BE2C (cell line): ENCODE measurements around the gene ADD2.

Source experiments
- DNase-seq: peaks from one replicate; pipeline ENCODE4 v3.0.0-alpha.2; 2020
- H3K27me3 ChIP-seq: fragments of 250-450 bp; sonication (Bioruptor Pico); 2 replicates; pipeline ENCODE4 v1.5.1; 2020; ENCODE audit warnings: mild to moderate bottlenecking
- H3K36me3 ChIP-seq: fragments of 250-450 bp; sonication (Bioruptor Pico); 2 replicates; pipeline ENCODE4 v1.5.1; 2020; ENCODE audit warnings: mild to moderate bottlenecking
- H3K4me1 ChIP-seq: fragments of 250-450 bp; sonication (Bioruptor Pico); 2 replicates; pipeline ENCODE4 v1.5.1; 2020
- H3K4me3 ChIP-seq: 2 replicates; pipeline ENCODE4 v1.5.1; 2011; ENCODE audit warnings: low read depth, low read length
- H3K9me3 ChIP-seq: fragments of 250-450 bp; sonication (Bioruptor Pico); 2 replicates; pipeline ENCODE4 v1.5.1; 2020
- CTCF ChIP-seq: IDR thresholded peaks from 2 replicates; pipeline ENCODE4 v1.5.1; 2012; ENCODE audit warnings: mild to moderate bottlenecking, low read depth, low read length

Gene ADD2

GRCh38 chr2:70712916-70713315, 55.1 kb downstream of the ADD2 start:
- H3K9me3 ChIP-seq, result no peaks in the 10 kb centered on the region
- H3K27me3 ChIP-seq, result no peaks in the 10 kb centered on the region
- no peaks in the 10 kb centered on the region for H3K36me3 ChIP-seq
- H3K4me1 ChIP-seq, result no peaks in the 10 kb centered on the region
- TF ChIP-seq CTCF, result no peak
- no peak overlapping the region for H3K4me3 ChIP-seq
- no peak for DNase-seq

GRCh38 chr2:70711191-70711590, 56.8 kb downstream of the ADD2 start:
- H3K4me1 ChIP-seq, result no peaks in the 10 kb centered on the region
- DNase-seq, result no peak
- no peak for TF ChIP-seq CTCF
- H3K9me3 ChIP-seq, result no peaks in the 10 kb centered on the region
- H3K36me3 ChIP-seq, result no peaks in the 10 kb centered on the region
- no peaks in the 10 kb centered on the region for H3K27me3 ChIP-seq
- H3K4me3 ChIP-seq, result no peak overlapping the region

- no peak for DNase-seq
- TF ChIP-seq CTCF, result no peak
- H3K9me3 ChIP-seq, result no peaks in the 10 kb centered on the region
- H3K4me3 ChIP-seq, result no peak overlapping the region
- H3K4me1 ChIP-seq, result no peaks in the 10 kb centered on the region
- H3K36me3 ChIP-seq, result no peaks in the 10 kb centered on the region
- no peaks in the 10 kb centered on the region for H3K27me3 ChIP-seq
Observed at GRCh38 chr2:70710038-70710690, 57.8 kb downstream of the ADD2 start.

GRCh38 chr2:70709275-70710037, 58.5 kb downstream of the ADD2 start:
- Histone ChIP-seq H3K36me3 (no peaks in the 10 kb centered on the region), H3K4me1 (no peaks in the 10 kb centered on the region; the same call in 1 of the 2 replicates), H3K9me3 (no peaks in the 10 kb centered on the region), H3K4me3 (no peak overlapping the region), H3K27me3 (no peaks in the 10 kb centered on the region)
- TF ChIP-seq CTCF, result no peak
- DNase-seq, result no peak

- H3K27me3 ChIP-seq, result no peaks in the 10 kb centered on the region
- no peaks in the 10 kb centered on the region for H3K9me3 ChIP-seq
- no peaks in the 10 kb centered on the region; the same call in 1 of the 2 replicates for H3K4me1 ChIP-seq
- TF ChIP-seq CTCF, result no peak
- no peak overlapping the region for H3K4me3 ChIP-seq
- DNase-seq, result no peak
- no peaks in the 10 kb centered on the region for H3K36me3 ChIP-seq
Observed at GRCh38 chr2:70708376-70709199, 59.4 kb downstream of the ADD2 start.
